Calu3 (cell line): ENCODE measurements around the gene TAF7L. TPM values are rescaled to one million over a fixed set of nuclear protein-coding genes. Genes with fewer than 3 reads are reported as not detected.

ENCODE experiments used
- BruUV-seq: library from RNA; stranded (reverse); fragments of 400-500 nt; replicated peaks from 2 replicates; lab custom pipeline; 2021; lab: Mats Ljungman, UMichigan
- CTCF ChIA-PET: fragments of 300-600 bp; sonication (Branson Sonifier 250); formaldehyde crosslinking; loops from one replicate; lab custom pipeline; 2022; ENCODE audit warnings: antibody characterized with exemption; lab: Charles Lee
- DNase-seq: peaks from one replicate; pipeline ENCODE4 v3.0.0; 2022
- H3K27ac Mint-ChIP-seq: one replicate; pipeline ENCODE4 v1.8.0; 2022; ENCODE audit warnings: mixed read lengths; ENCODE audit not compliant: unreplicated experiment
- H3K27me3 Mint-ChIP-seq: one replicate; pipeline ENCODE4 v1.8.0; 2022; ENCODE audit warnings: mixed read lengths; ENCODE audit not compliant: unreplicated experiment
- H3K36me3 Mint-ChIP-seq: one replicate; pipeline ENCODE4 v1.8.0; 2022; ENCODE audit warnings: mild to moderate bottlenecking, moderate library complexity, mixed read lengths; ENCODE audit not compliant: insufficient read depth, unreplicated experiment
- H3K4me1 Mint-ChIP-seq: one replicate; pipeline ENCODE4 v1.8.0; 2022; ENCODE audit warnings: mild to moderate bottlenecking, low read depth, mixed read lengths; ENCODE audit not compliant: unreplicated experiment
- H3K4me3 Mint-ChIP-seq: one replicate; pipeline ENCODE4 v1.8.0; 2022; ENCODE audit warnings: mild to moderate bottlenecking, low read depth, moderate library complexity, mixed read lengths; ENCODE audit not compliant: unreplicated experiment
- H3K9me3 Mint-ChIP-seq: one replicate; pipeline ENCODE4 v1.8.0; 2022; ENCODE audit warnings: low read depth, mixed read lengths; ENCODE audit not compliant: unreplicated experiment
- intact Hi-C: fragments of 100-400 bp; cut with micrococcal nuclease; formaldehyde crosslinking; loops from one replicate; pipeline ENCODE4 v1.10.0; 2022; ENCODE audit not compliant: unreplicated experiment
- total RNA-seq: library from RNA; stranded (reverse); gene quantifications from 2 replicates; pipeline ENCODE4 v1.2.3, GENCODE V29; 2022
- TF ChIP-seq, protein P1 (sequence below): fragments of 200-600 bp; IDR thresholded peaks from one replicate; pipeline ENCODE4 v1.8.0; 2022; ENCODE audit warnings: antibody characterized with exemption; ENCODE audit not compliant: unreplicated experiment

Gene TAF7L
- total RNA-seq, 1 experiment from 2014 or later, result not detected

DNA sequence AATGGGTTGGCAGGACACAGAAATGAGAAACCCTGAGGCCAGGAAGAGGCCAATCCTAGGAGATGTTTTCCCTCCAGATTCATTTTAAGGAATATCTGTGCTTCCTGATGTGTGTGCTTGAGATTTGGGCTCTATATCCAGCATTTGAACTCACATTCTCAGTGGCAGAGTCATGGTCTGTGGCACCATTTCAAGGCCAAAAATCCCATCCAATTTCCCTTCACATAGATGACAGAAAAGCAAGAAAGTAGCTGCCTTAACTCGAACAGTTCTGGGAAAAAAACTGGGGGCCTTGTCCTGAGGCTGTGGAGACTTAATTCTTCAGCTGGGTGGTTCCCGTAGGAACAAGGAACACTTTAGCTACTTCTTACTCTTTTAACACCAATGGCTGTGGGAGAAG, 27.4 kb downstream of the TAF7L start:
- H3K27me3 Mint-ChIP-seq, result peaks cover 14% of the 10 kb centered on the region
- no peaks in the 10 kb centered on the region for H3K4me1 Mint-ChIP-seq
- no peak for DNase-seq
- H3K27ac Mint-ChIP-seq, result no peak overlapping the region
- TF ChIP-seq, protein P1, sequence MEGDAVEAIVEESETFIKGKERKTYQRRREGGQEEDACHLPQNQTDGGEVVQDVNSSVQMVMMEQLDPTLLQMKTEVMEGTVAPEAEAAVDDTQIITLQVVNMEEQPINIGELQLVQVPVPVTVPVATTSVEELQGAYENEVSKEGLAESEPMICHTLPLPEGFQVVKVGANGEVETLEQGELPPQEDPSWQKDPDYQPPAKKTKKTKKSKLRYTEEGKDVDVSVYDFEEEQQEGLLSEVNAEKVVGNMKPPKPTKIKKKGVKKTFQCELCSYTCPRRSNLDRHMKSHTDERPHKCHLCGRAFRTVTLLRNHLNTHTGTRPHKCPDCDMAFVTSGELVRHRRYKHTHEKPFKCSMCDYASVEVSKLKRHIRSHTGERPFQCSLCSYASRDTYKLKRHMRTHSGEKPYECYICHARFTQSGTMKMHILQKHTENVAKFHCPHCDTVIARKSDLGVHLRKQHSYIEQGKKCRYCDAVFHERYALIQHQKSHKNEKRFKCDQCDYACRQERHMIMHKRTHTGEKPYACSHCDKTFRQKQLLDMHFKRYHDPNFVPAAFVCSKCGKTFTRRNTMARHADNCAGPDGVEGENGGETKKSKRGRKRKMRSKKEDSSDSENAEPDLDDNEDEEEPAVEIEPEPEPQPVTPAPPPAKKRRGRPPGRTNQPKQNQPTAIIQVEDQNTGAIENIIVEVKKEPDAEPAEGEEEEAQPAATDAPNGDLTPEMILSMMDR, result no peak
- H3K36me3 Mint-ChIP-seq, result no peaks in the 10 kb centered on the region
- H3K4me3 Mint-ChIP-seq, result no peak overlapping the region
- intact Hi-C loops, result no loop called here
- BruUV-seq, result no TSS peak
- H3K9me3 Mint-ChIP-seq, result no peaks in the 10 kb centered on the region
- CTCF ChIA-PET, result no interaction called here

DNA sequence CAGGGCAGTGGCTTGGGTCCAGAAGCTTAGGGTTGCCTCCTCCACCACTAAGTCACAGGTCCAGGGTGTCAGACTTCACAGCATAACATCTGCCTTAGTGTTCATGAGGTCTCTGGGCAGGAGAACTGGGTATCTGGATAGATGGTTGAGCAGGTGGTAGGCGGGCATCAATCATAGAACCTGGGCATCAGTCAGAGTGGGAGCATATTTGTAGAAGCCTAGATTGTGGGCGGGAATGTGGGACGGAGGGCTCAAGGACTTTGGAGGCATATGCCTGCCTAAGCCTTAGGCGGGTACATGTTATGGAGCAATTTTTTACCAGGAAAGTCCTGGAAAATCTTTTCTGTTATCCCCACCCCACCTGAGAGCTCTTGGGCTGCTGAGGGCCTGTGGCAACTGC, 28.5 kb downstream of the TAF7L start:
- no peak overlapping the region for H3K27ac Mint-ChIP-seq
- BruUV-seq, result no TSS peak
- CTCF ChIA-PET, result no interaction called here
- no peak for DNase-seq
- no peaks in the 10 kb centered on the region for H3K4me1 Mint-ChIP-seq
- no peaks in the 10 kb centered on the region for H3K36me3 Mint-ChIP-seq
- intact Hi-C loops, result no loop called here
- peaks cover 14% of the 10 kb centered on the region for H3K27me3 Mint-ChIP-seq
- no peak overlapping the region for H3K4me3 Mint-ChIP-seq
- H3K9me3 Mint-ChIP-seq, result no peaks in the 10 kb centered on the region
- TF ChIP-seq, protein P1, result no peak

DNA sequence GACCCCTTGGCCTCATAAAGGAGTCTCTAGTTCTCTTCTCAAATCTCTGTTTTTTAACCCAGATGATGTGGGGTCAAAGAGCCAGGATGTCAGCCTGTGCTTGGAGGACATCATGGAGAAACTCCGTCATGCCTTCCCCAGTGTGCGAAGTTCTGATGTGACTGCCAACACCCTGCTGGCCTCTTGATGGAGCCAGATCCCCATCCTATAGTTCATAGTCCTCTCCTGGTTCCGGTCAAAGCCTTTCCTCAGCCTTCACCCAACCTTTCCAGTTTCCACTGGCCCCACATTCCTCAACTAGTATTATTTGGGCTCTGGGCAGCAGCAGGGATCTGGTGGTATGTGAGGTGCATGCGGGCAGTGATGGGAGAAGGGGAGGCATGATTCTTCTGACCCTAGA, 30.7 kb downstream of the TAF7L start:
- intact Hi-C loops, result no loop called here
- DNase-seq, result no peak

DNA sequence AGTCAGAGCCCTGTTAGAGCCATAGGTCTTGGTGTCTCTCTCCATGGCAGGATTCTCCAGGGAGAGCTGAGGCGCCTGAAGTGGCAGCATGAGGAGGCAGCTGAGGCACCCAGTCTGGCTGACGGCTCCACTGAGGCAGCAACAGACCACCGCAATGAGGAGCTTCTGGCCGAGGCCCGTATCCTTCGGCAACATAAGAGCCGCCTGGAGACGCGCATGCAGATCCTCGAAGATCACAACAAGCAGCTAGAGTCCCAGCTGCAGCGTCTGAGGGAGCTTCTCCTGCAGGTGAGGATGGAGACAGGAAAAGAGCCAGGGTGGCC, 32.9 kb downstream of the TAF7L start:
- no TSS peak for BruUV-seq
- Mint-ChIP-seq H3K4me3 (no peak overlapping the region), H3K36me3 (no peaks in the 10 kb centered on the region), H3K27ac (no peak overlapping the region), H3K9me3 (no peaks in the 10 kb centered on the region), H3K27me3 (peaks cover 14% of the 10 kb centered on the region), H3K4me1 (no peaks in the 10 kb centered on the region)
- TF ChIP-seq, protein P1, result no peak
- CTCF ChIA-PET, result no interaction called here
- DNase-seq, result no peak
- intact Hi-C loops, result no loop called here

More for the DNA sequence above, 30.7 kb downstream of the TAF7L start:
- CTCF ChIA-PET, result no interaction called here
- Mint-ChIP-seq H3K4me1 (no peaks in the 10 kb centered on the region), H3K27ac (no peak overlapping the region), H3K36me3 (no peaks in the 10 kb centered on the region), H3K27me3 (peaks cover 14% of the 10 kb centered on the region), H3K4me3 (no peak overlapping the region), H3K9me3 (no peaks in the 10 kb centered on the region)
- TF ChIP-seq, protein P1, result no peak
- BruUV-seq, result no TSS peak
